GM21526 (cell line): ENCODE measurements around the gene SLITRK4.

Experiments used
- ATAC-seq: cut with Tn5 transposase; IDR thresholded peaks from one replicate; pipeline ENCODE4 v1.9.1; 2021; ENCODE audit warnings: moderate library complexity; ENCODE audit not compliant: unreplicated experiment, low FRiP score

Gene SLITRK4

GRCh38 chrX:143635915-143636314 lies at the start of gene SLITRK4:
SLITRK4 (minus strand) TSS chrX:143636101; CDS start chrX:143631108, 4,993 bp downstream.
- ATAC-seq = no peak

- no peak for ATAC-seq
Measured at GRCh38 chrX:143683486-143683885, 47.6 kb upstream of the SLITRK4 start.

GRCh38 chrX:143674926-143675325 lies 39.0 kb upstream of the SLITRK4 start:
- ATAC-seq = no peak

GRCh38 chrX:143669395-143669794 lies 33.5 kb upstream of the SLITRK4 start:
- no peak for ATAC-seq

GRCh38 chrX:143664302-143664701 lies 28.4 kb upstream of the SLITRK4 start:
- no peak for ATAC-seq

- no peak for ATAC-seq
Measured at GRCh38 chrX:143663755-143664154, 27.9 kb upstream of the SLITRK4 start.

GRCh38 chrX:143661286-143661685 lies 25.4 kb upstream of the SLITRK4 start:
- no peak for ATAC-seq

- ATAC-seq = no peak
Measured at GRCh38 chrX:143648705-143649104, 12.8 kb upstream of the SLITRK4 start.

GRCh38 chrX:143642426-143642825 lies 6.5 kb upstream of the SLITRK4 start:
- ATAC-seq = no peak

- ATAC-seq = no peak
Measured at GRCh38 chrX:143636831-143637230, 930 bp upstream of the SLITRK4 start.

- ATAC-seq = no peak
Measured at GRCh38 chrX:143634663-143635455, 1.0 kb downstream of the SLITRK4 start.

- no peak for ATAC-seq
Measured at GRCh38 chrX:143634309-143634662, 1.6 kb downstream of the SLITRK4 start.

- ATAC-seq = no peak
Measured at GRCh38 chrX:143633461-143634308, 2.2 kb downstream of the SLITRK4 start.

- ATAC-seq = no peak
Measured at GRCh38 chrX:143632625-143633410, 3.1 kb downstream of the SLITRK4 start.

GRCh38 chrX:143623657-143624056 lies 12.2 kb downstream of the SLITRK4 start:
- ATAC-seq = no peak

GRCh38 chrX:143621276-143621675 lies 14.6 kb downstream of the SLITRK4 start:
- ATAC-seq = no peak

GRCh38 chrX:143615851-143616250 lies 20.1 kb downstream of the SLITRK4 start:
- no peak for ATAC-seq

- no peak for ATAC-seq
Measured at GRCh38 chrX:143601809-143602208, 34.1 kb downstream of the SLITRK4 start.

- no peak for ATAC-seq
Measured at GRCh38 chrX:143581240-143581639, 54.7 kb downstream of the SLITRK4 start.

GRCh38 chrX:143580266-143580665 lies 55.6 kb downstream of the SLITRK4 start:
- ATAC-seq = no peak
